PC-9 (cell line): ENCODE data around the gene TPRG1. TPM values are rescaled to one million over a fixed set of nuclear protein-coding genes. Genes with fewer than 3 reads are reported as not detected.
A peak's percentile ranks its signal among the peaks of the same experiment; 100 is the strongest.

Source experiments
- BruUV-seq: library from RNA; stranded (reverse); fragments of 400-500 nt; replicated peaks from 2 replicates; lab custom pipeline; 2021; lab: Mats Ljungman, UMichigan
- CTCF ChIA-PET: fragments of 300-600 bp; sonication (Branson Sonifier 250); formaldehyde crosslinking; loops from one replicate; lab custom pipeline; 2022; ENCODE audit warnings: antibody characterized with exemption; lab: Charles Lee
- POLR2A ChIA-PET: fragments of 300-600 bp; sonication (Branson Sonifier 250); formaldehyde crosslinking; loops from one replicate; lab custom pipeline; 2022; ENCODE audit warnings: antibody characterized with exemption; ENCODE audit not compliant: unreplicated experiment; lab: Charles Lee
- DNase-seq, 2 experiments: peaks; one replicate each; pipeline versions ENCODE4 v3.0.0 to v3.0.0-alpha.2; 2015 to 2022; ENCODE audit warnings: mixed read lengths in 1 of 2
- H2AFZ ChIP-seq: fragments of 200-600 bp; sonication (generic); 2 replicates; pipeline ENCODE4 v1.8.1; 2017; ENCODE audit warnings: antibody characterized with exemption
- H3F3A ChIP-seq: fragments of 200-600 bp; sonication (generic); 2 replicates; pipeline ENCODE4 v1.8.1; 2017; ENCODE audit warnings: antibody characterized with exemption, mild to moderate bottlenecking, low read depth; ENCODE audit not compliant: insufficient read depth
- H3K27ac ChIP-seq: fragments of 200-600 bp; sonication (generic); 2 replicates; pipeline ENCODE4 v1.6.1; 2016; ENCODE audit warnings: mixed run types
- H3K27me3 ChIP-seq: fragments of 200-600 bp; sonication (generic); 2 replicates; pipeline ENCODE4 v1.6.1; 2016; ENCODE audit warnings: low read depth, mixed run types; ENCODE audit not compliant: insufficient read depth
- H3K36me3 ChIP-seq: fragments of 200-600 bp; sonication (generic); 2 replicates; pipeline ENCODE4 v1.6.1; 2016; ENCODE audit warnings: low read depth, mixed run types
- H3K4me1 ChIP-seq: fragments of 200-600 bp; sonication (generic); replicated peaks from 2 replicates; pipeline ENCODE4 v1.6.1; 2016; ENCODE audit warnings: mixed run types; ENCODE audit not compliant: insufficient read depth
- H3K4me2 ChIP-seq: fragments of 200-600 bp; sonication (generic); 2 replicates; pipeline ENCODE4 v1.6.1; 2017; ENCODE audit warnings: mixed run types
- H3K4me3 ChIP-seq: fragments of 200-600 bp; sonication (generic); 2 replicates; pipeline ENCODE4 v1.6.1; 2016; ENCODE audit warnings: mixed run types
- H3K79me2 ChIP-seq: fragments of 200-600 bp; sonication (generic); 2 replicates; pipeline ENCODE4 v1.6.1; 2017; ENCODE audit warnings: low read depth, mixed run types
- H3K9me2 ChIP-seq: fragments of 200-600 bp; sonication (generic); 2 replicates; pipeline ENCODE4 v1.8.1; 2017; ENCODE audit warnings: mild to moderate bottlenecking; ENCODE audit not compliant: insufficient read depth
- H3K9me3 ChIP-seq: fragments of 200-600 bp; sonication (generic); 2 replicates; pipeline ENCODE4 v1.8.1; 2016; ENCODE audit warnings: low read depth; ENCODE audit not compliant: insufficient read depth
- H4K20me1 ChIP-seq: fragments of 200-600 bp; sonication (generic); 2 replicates; pipeline ENCODE4 v1.8.1; 2017; ENCODE audit not compliant: insufficient read depth
- CTCF ChIP-seq: fragments of 200-600 bp; sonication (generic); conservative IDR thresholded peaks from 2 replicates; pipeline ENCODE4 v1.6.1; 2017; ENCODE audit warnings: mixed run types, antibody characterized with exemption, mild to moderate bottlenecking, moderate library complexity
- EZH2 ChIP-seq: fragments of 200-600 bp; sonication (generic); IDR thresholded peaks from 2 replicates; pipeline ENCODE4 v1.8.0; 2017; ENCODE audit warnings: antibody characterized with exemption, low read depth
- intact Hi-C: fragments of 100-400 bp; cut with micrococcal nuclease; formaldehyde crosslinking; loops from one replicate; pipeline ENCODE4 v1.10.0; 2022; ENCODE audit not compliant: unreplicated experiment
- total RNA-seq: library from RNA; stranded (reverse); gene quantifications from 2 replicates; pipeline ENCODE4 v1.2.3, GENCODE V29; 2021

The TPRG1 gene
- total RNA-seq, 1 experiment from 2014 or later, result 1.9 TPM

DNA sequence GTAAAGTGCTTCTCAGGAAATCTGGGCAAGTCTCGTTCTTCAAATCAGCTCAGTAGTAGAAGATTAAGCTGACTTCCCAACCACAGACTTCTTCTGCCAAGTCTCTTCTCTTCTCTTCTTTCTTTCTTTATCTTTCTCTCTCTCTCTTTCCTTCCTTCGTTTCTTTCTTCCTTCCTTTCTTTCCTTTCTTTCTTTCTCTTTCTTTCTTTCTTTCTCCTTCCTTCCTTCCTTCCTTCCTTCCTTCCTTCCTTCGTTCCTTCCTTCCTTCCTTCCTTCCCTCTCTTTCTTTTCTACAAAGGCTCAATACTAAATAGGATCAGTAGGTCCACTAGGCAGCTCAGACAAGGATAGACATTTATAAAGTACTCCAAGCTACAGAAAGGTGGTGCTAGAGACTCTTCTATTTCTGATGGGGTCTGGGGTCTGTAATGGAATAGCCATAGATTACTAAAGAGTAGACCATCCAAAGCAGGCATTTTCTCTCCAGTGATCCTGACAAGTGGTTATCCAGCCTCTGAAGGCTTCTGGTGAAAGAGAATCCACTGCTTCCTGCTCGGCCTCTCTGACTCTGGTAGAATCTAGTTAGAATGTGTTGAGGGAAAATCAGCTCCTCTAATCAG lies 100.8 kb downstream of the TPRG1 start:
- ChIA-PET POLR2A (interaction anchor here (0.6 to 0.7 kb wide), 2 partner anchors 43 to 723 kb away, joined by 3 to 9 read pairs; no protein-coding TSS in a partner anchor), CTCF (interaction anchor here (0.6 to 2.2 kb wide), 16 partner anchors 32 to 1464 kb away, joined by 3 to 19 read pairs (median 3); no protein-coding TSS in a partner anchor)
- intact Hi-C loops, result loop anchor here (1.0 to 10.0 kb wide), 3 partner anchors 81 to 392 kb away; no protein-coding TSS in a partner anchor

DNA sequence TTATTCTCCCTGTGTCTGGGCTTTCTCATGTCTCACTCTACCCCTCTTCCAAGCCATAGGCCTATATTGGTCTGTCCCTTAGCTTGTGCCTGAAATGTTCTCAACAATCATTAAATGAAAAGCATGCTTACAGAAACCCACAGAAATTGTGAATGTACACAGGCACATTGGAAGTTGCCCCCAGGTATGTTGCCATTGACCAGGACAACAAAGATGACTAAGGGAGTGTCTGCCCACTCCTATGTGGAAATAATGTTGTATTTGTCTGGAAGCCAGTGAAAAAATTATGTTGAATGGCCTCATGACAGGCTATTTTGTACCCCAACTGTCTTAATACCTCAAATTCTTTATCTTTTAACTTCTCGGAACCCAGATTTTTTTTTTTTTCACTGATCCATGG lies 102.0 kb downstream of the TPRG1 start:
- Histone ChIP-seq H3K9me3 (peaks cover 39% of the 10 kb centered on the region), H4K20me1 (no peaks in the 10 kb centered on the region), H3K27ac (no peak overlapping the region), H3K9me2 (no peaks in the 10 kb centered on the region), H3K79me2 (no peaks in the 10 kb centered on the region), H3K36me3 (peaks cover 3% of the 10 kb centered on the region; the same call in 1 of the 2 replicates), H3K27me3 (no peaks in the 10 kb centered on the region), H3F3A (no peaks in the 10 kb centered on the region), H2AFZ (no peak overlapping the region), H3K4me1 (0 out of 2 replicates have a peak, but pooled peaks cover 6% of the 10 kb centered on the region), H3K4me3 (no peak overlapping the region), H3K4me2 (no peak overlapping the region)
- CTCF ChIA-PET, result interaction anchor here (0.9 to 2.2 kb wide), 4 partner anchors 31 to 675 kb away, joined by 3 to 19 read pairs (median 6); no protein-coding TSS in a partner anchor
- intact Hi-C loops, result loop anchor here (1.0 to 10.0 kb wide), 3 partner anchors 80 to 391 kb away; no protein-coding TSS in a partner anchor
- TF ChIP-seq CTCF (no peak), EZH2 (no peak)
- DNase-seq, result no peak
- BruUV-seq, result no TSS peak
- POLR2A ChIA-PET, result no interaction called here

More for the DNA sequence above, 100.8 kb downstream of the TPRG1 start:
- Histone ChIP-seq H3K9me3 (peaks cover 50% of the 10 kb centered on the region), H3K27me3 (no peaks in the 10 kb centered on the region), H3K4me3 (no peak overlapping the region), H3F3A (no peaks in the 10 kb centered on the region), H3K79me2 (no peaks in the 10 kb centered on the region), H3K36me3 (peaks cover 3% of the 10 kb centered on the region; the same call in 1 of the 2 replicates), H3K4me1 (0 out of 2 replicates have a peak, but pooled peaks cover 6% of the 10 kb centered on the region), H4K20me1 (no peaks in the 10 kb centered on the region), H3K4me2 (no peak overlapping the region), H3K9me2 (no peaks in the 10 kb centered on the region), H3K27ac (no peak overlapping the region), H2AFZ (no peak overlapping the region)
- no TSS peak for BruUV-seq
- no peak for DNase-seq
- TF ChIP-seq EZH2, result no peak
- peak; percentile 61 for TF ChIP-seq CTCF

DNA sequence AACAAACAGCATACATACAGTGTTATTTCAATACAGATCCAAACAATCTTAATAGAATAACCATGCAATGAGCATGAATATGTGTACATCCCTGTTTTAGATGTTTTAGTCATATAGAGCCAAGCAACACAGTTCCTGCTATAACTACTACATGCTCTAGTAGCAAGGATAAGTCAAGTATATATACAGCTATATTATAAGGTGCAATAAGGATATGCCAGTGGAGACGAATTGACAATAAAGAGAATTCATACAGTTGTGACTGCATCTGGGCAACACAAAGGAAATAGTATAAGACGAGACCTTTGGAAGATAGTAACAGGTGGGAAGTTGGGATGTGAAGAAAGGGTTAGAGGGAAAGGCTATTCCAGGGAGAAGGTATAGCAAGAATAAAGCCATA lies 103.4 kb downstream of the TPRG1 start:
- Histone ChIP-seq H3K27me3 (no peaks in the 10 kb centered on the region), H3K9me3 (peaks cover 37% of the 10 kb centered on the region), H4K20me1 (no peaks in the 10 kb centered on the region), H3K79me2 (no peaks in the 10 kb centered on the region), H3K4me1 (0 out of 2 replicates have a peak, but pooled peaks cover 6% of the 10 kb centered on the region), H3K4me3 (no peak overlapping the region), H3K4me2 (no peak overlapping the region), H3K9me2 (no peaks in the 10 kb centered on the region), H3K36me3 (peaks cover 3% of the 10 kb centered on the region; the same call in 1 of the 2 replicates), H3F3A (no peaks in the 10 kb centered on the region), H3K27ac (no peak overlapping the region), H2AFZ (no peak overlapping the region)
- BruUV-seq, result no TSS peak
- TF ChIP-seq EZH2, result no peak
- no peak for TF ChIP-seq CTCF
- intact Hi-C loops, result loop anchor here (10.0 kb wide), 2 partner anchors 220 to 390 kb away; no protein-coding TSS in a partner anchor
- no peak for DNase-seq
- ChIA-PET POLR2A (no interaction called here), CTCF (no interaction called here)
